Activated T-cell treated with anti-CD3 and anti-CD28 coated beads, Interleukin-2, amount 50 U/mL, for 72 hours (primary cell): ENCODE results near the gene TNFAIP2. TPM values are rescaled to one million over a fixed set of nuclear protein-coding genes. Genes with fewer than 3 reads are reported as not detected.

ENCODE experiments used
- ATAC-seq, 2 donors: fragments of 150-1000 bp; cut with Tn5 transposase; replicated peaks in 1 of 2; 2 replicates each; pipeline ENCODE4 v1.10.0; 2021; ENCODE audit warnings: moderate library complexity in 2 of 2, mild to moderate bottlenecking in 1 of 2
- DNase-seq, 2 donors: peaks; one replicate each; pipeline ENCODE4 v3.0.0; 2021 to 2022; ENCODE audit warnings: mixed read lengths in 1 of 2
- H3K27ac Mint-ChIP-seq: one replicate; pipeline ENCODE4 v1.8.0; 2022; ENCODE audit warnings: mild to moderate bottlenecking, moderate library complexity, mixed read lengths
- H3K27me3 Mint-ChIP-seq: one replicate; pipeline ENCODE4 v1.8.0; 2022; ENCODE audit warnings: low read depth, mixed read lengths
- H3K36me3 Mint-ChIP-seq, 2 donors: one replicate each; pipeline ENCODE4 v1.8.0; 2022; ENCODE audit warnings: mixed read lengths in 2 of 2, mild to moderate bottlenecking in 1 of 2; ENCODE audit not compliant: insufficient read depth in 2 of 2
- H3K4me1 Mint-ChIP-seq: one replicate; pipeline ENCODE4 v1.8.0; 2022; ENCODE audit warnings: low read depth, mixed read lengths
- H3K4me3 Mint-ChIP-seq, 2 donors: one replicate each; pipeline ENCODE4 v1.8.0; 2022; ENCODE audit warnings: mild to moderate bottlenecking in 2 of 2, mixed read lengths in 2 of 2, moderate library complexity in 2 of 2
- H3K9me3 Mint-ChIP-seq, 2 donors: one replicate each; pipeline ENCODE4 v1.8.0; 2022; ENCODE audit warnings: mixed read lengths in 2 of 2
- total RNA-seq, 2 donors: library from RNA; stranded (reverse); gene quantifications; one replicate each; pipeline ENCODE4 v1.2.3, GENCODE V29; 2022

TNFAIP2 gene
- total RNA-seq, 2 donors from 2014 or later, result 8.8 to 12.2 TPM

DNA sequence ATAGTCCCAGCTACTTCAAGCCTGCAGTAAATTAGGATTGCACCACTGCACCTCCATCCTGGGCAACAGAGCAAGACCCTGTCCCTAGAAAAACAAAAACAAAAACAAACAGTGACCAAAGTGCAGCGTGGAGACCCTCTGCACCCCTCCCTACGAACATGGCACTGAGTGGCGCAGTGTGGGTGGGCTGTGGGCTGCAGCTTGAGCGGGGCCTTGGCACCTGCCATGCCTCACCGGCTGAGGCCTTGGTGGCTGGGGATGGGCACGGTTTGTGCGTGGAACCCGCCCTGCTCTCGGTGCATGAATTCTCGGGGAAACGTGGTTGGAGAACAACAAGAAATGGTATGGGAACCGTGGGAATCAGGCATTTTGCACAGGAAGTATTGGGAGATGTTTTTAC, 60.8 kb downstream of the TNFAIP2 start:
- Mint-ChIP-seq H3K9me3 (no peaks in the 10 kb centered on the region), H3K4me3 (no peak overlapping the region), H3K27me3 (peaks cover 36% of the 10 kb centered on the region)

DNA sequence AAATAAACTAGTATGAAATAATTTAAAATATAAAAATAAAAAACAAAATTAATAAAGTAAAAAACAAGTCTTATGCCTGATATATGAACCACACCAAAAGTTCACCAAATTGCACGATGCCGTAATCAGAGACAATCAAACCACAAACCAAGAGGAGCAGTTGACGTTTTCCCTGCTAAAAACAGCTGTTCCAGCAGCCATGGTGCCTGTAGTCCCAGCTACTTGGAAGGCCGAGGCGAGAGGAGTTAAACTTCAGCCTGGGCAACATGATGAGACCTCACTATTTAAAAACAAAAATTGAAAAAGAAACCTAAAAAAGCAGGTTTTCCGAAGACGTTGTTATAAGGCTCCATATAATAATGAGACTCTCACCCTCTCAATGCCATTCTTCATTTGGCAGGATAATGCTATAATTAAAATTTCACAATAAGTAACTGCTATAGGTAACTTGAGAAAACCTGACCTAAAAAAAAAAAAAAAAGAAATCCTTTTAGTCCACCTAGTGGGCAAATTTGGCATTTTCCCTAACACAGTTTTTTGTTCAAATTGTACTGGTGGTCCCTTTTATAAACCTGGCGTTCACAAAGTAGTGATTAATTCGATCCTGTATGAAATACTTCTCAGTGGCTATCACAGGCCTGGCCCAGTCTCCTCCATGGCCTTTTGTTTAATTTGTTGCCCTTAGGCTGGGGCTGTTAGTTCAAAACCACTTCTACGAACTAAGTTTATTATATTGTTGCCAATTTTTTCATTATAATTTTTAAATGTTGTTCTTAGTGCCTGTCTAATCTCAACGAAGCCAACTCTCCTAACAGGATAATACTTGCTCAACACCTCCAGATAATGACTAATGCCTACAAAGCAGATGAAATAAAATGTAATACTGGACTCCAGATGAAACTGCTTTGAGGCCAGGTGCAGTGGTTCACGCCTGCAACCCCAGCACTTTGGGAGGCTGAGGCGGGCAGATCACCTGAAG, 62.1 kb downstream of the TNFAIP2 start:
- ATAC-seq (no peak), DNase-seq (no peak)
- no peak overlapping the region for H3K4me3 Mint-ChIP-seq

More for the DNA sequence above, 60.8 kb downstream of the TNFAIP2 start:
- Mint-ChIP-seq H3K27ac (no peak overlapping the region), H3K4me1 (no peaks in the 10 kb centered on the region), H3K36me3 (no peaks in the 10 kb centered on the region)
- ATAC-seq (no peak), DNase-seq (no peak)

DNA sequence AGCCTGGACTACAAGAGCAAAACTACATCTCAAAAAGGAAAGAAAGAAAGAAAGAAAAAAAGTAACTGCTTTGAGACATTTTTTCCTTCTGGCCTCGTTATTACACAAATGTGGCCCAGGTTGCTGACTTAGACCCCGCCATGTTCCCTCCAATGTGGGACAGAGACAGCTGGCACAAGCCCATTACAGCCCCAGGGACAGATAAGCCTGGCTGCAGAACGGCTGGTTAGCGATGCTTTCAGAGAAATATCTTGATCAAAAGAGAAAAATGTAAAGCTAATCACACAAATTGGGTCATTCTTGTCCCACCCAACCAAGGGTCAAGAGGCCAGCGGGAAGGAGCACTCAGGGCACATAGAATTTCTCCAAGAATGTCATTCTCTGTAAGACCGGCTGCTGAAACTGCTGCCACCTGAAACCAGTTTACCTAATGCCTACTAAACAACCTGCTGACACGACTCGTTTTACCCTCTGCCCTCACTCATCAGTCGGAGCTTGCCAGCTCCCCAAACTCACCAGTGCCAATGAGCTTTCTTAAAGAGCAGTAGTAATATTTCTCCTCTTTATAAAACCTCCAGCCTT, 63.1 kb downstream of the TNFAIP2 start:
- H3K36me3 Mint-ChIP-seq, result no peaks in the 10 kb centered on the region
- no peak overlapping the region for H3K4me3 Mint-ChIP-seq
- DNase-seq (no peak), ATAC-seq (no peak)
- H3K27ac Mint-ChIP-seq, result no peak overlapping the region
- peaks cover 5% of the 10 kb centered on the region for H3K4me1 Mint-ChIP-seq
- peaks cover 50% of the 10 kb centered on the region for H3K27me3 Mint-ChIP-seq
- H3K9me3 Mint-ChIP-seq, result no peaks in the 10 kb centered on the region

More for the DNA sequence above, 62.1 kb downstream of the TNFAIP2 start:
- H3K36me3 Mint-ChIP-seq, result no peaks in the 10 kb centered on the region
- H3K27ac Mint-ChIP-seq, result no peak overlapping the region
- H3K4me1 Mint-ChIP-seq, result peaks cover 5% of the 10 kb centered on the region
- no peaks in the 10 kb centered on the region for H3K9me3 Mint-ChIP-seq
- peaks cover 43% of the 10 kb centered on the region for H3K27me3 Mint-ChIP-seq

Other genes with a start within 250 kb of the TNFAIP2 start
- gene AMN, start 200.8 kb upstream of the TNFAIP2 start, total RNA-seq, result 1 to 10 TPM; 3.2 to 3.9 TPM
- 1 to 10 TPM; 3.7 to 5.4 TPM for gene CDC42BPB, start 65.9 kb upstream of the TNFAIP2 start, total RNA-seq
- gene LBHD2, start 39.3 kb upstream of the TNFAIP2 start, total RNA-seq, result not detected
- not detected for gene EXOC3L4, start 28.7 kb upstream of the TNFAIP2 start, total RNA-seq
- gene EIF5, start 210.8 kb downstream of the TNFAIP2 start, total RNA-seq, result 100 to 1,000 TPM; 295 to 377 TPM